Thymus (tissue), 11 donors: ENCODE results near the gene CUBN. TPM values are rescaled to one million over a fixed set of nuclear protein-coding genes. Genes with fewer than 3 reads are reported as not detected.

Experiments used
- DNase-seq, 9 donors: peaks; one replicate each; pipeline ENCODE4 v3.0.0-alpha.2; 2013; ENCODE audit warnings: low spot score in 9 of 9, low read depth in 6 of 9, missing footprints in 1 of 9
- H3K27ac ChIP-seq, 2 donors: one replicate each; pipeline ENCODE4 v1.5.1; 2013; ENCODE audit warnings: control low read depth in 1 of 2, low read depth in 1 of 2, low read length in 1 of 2, mild to moderate bottlenecking in 1 of 2, moderate library complexity in 1 of 2
- H3K27me3 ChIP-seq, 2 donors: one replicate each; pipeline ENCODE4 v1.5.1; 2013; ENCODE audit warnings: low read length in 1 of 2; ENCODE audit not compliant: control insufficient read depth in 2 of 2, insufficient read depth in 1 of 2
- H3K36me3 ChIP-seq, 2 donors: one replicate each; pipeline ENCODE4 v1.5.1; 2013; ENCODE audit warnings: low read length in 1 of 2, mild to moderate bottlenecking in 1 of 2, moderate library complexity in 1 of 2; ENCODE audit not compliant: control insufficient read depth in 2 of 2, insufficient read depth in 2 of 2
- H3K4me1 ChIP-seq, 2 donors: one replicate each; pipeline ENCODE4 v1.5.1; 2013; ENCODE audit warnings: low read length in 2 of 2; ENCODE audit not compliant: control insufficient read depth in 2 of 2, insufficient read depth in 2 of 2
- H3K4me3 ChIP-seq, 2 donors: one replicate each; pipeline ENCODE4 v1.5.1; 2013; ENCODE audit warnings: low read length in 2 of 2, control low read depth in 1 of 2, mild to moderate bottlenecking in 1 of 2
- H3K9me3 ChIP-seq, 2 donors: one replicate each; pipeline ENCODE4 v1.5.1; 2013; ENCODE audit warnings: low read length in 1 of 2, mild to moderate bottlenecking in 1 of 2; ENCODE audit not compliant: control insufficient read depth in 2 of 2, insufficient read depth in 1 of 2
- WGBS: extraction: QIAGEN DNeasy Blood & Tissue Kit; methylation state at CpG from one replicate; pipeline ENCODE4 v1.1.7; 2013; 5-methylcytosine and 5-hydroxymethylcytosine counted together
- polyA plus RNA-seq: library from polyadenylated mRNA; stranded (reverse); fragments of 200-250 nt; gene quantifications from one replicate; pipeline ENCODE4 v1.2.3, GENCODE V29; 2013
- total RNA-seq: library from RNA; stranded (reverse); fragments of 120-200 nt; gene quantifications from one replicate; pipeline ENCODE4 v1.2.4, GENCODE V29; 2013
- donor health status: healthy.

The CUBN gene
- total and polyA plus RNA-seq, 2 donors, result 1.7 to 1.8 TPM

DNA sequence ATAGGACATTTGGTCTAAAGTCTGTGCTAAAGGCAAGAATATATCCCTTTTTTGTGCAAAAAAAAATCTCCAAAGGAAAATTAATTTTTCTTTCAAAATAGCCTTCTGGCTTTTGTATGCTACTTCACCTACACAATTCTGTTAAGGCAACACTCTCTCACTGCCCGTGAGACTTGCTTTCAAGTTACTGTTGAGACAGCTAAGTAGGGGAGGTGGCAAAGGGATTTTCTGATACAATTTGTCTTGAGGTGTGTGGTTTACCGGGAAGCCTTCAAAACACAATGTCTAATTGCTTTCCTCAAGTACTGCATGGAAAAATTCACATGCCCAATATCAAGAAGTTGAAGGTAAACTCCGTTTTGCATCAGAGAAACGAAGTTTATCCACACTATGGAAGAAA, 261.6 kb downstream of the CUBN start:
- 87% methylated on average over 4 of the region's 4 CpGs for WGBS
- no peak for DNase-seq

DNA sequence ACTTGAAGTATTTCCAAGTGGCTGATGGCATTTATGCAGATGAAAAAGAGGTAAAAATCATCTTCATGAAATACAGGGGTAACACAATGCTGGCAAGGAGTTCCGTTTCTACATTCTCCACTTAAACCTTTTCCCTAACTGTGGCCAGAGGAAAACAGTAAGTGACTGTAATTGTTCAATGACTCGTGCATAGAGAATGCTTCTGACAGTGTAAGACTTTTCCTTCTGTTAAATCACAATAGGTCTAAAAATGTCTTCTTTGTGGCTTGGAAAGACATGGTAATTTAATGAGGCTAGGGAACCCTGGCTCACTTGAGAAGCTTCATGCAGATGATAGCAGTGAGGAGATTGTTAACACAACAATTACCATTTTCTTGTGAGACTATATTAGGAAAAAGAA, 262.1 kb downstream of the CUBN start:
- Histone ChIP-seq H3K36me3 (no peaks in the 10 kb centered on the region), H3K27ac (no peak overlapping the region), H3K4me3 (no peak overlapping the region), H3K9me3 (peaks cover 0 to 3% of the 10 kb centered on the region in 2 donors), H3K4me1 (no peaks in the 10 kb centered on the region), H3K27me3 (no peaks in the 10 kb centered on the region)
- DNase-seq, result no peak
- WGBS, result 92% methylated on average over 2 of the region's 2 CpGs

More for the DNA sequence above, 261.6 kb downstream of the CUBN start:
- Histone ChIP-seq H3K9me3 (peaks cover 0 to 3% of the 10 kb centered on the region in 2 donors), H3K4me3 (no peak overlapping the region), H3K27ac (no peak overlapping the region), H3K4me1 (no peaks in the 10 kb centered on the region), H3K27me3 (no peaks in the 10 kb centered on the region), H3K36me3 (no peaks in the 10 kb centered on the region)

DNA sequence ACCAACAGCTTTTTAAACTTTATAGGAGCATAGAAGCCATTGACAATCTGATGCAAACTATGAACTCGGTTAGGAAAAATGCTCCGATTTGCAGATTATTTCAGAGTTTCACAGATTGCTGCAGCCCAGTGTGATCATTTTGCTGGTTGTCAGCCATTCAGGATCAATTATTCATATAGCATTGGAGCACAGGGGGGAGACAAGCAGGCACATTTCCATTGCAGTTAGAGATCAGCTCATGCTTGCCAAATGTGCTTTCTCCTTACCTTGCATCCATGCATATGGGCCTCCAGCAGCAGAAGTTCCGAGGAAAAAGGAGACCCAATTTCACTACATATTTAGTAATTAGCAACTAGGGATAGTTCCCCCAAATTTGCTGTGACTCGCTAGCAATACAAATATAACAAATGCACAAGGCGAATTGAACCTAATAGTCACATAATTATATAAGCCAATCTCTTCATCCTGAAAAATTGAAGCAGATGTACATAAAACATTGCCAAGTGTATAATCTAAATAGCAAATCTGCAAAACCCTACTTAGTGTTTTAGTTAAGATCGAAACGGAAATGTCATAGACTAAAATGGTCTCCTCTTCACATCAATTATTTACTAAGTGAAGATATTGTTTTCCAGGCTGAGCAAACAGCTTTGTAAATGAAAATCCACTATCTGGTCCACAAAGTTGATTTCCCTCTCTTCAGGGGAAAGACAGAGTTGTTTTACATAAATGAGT, 262.9 kb downstream of the CUBN start:
- no peak overlapping the region for H3K4me3 ChIP-seq
- H3K36me3 ChIP-seq, result no peaks in the 10 kb centered on the region
- H3K27me3 ChIP-seq, result no peaks in the 10 kb centered on the region
- no peak overlapping the region for H3K27ac ChIP-seq
- DNase-seq, result no peak
- H3K4me1 ChIP-seq, result no peaks in the 10 kb centered on the region
- WGBS, result 97% methylated on average over 7 of the region's 7 CpGs
- peaks cover 0 to 3% of the 10 kb centered on the region in 2 donors for H3K9me3 ChIP-seq

DNA sequence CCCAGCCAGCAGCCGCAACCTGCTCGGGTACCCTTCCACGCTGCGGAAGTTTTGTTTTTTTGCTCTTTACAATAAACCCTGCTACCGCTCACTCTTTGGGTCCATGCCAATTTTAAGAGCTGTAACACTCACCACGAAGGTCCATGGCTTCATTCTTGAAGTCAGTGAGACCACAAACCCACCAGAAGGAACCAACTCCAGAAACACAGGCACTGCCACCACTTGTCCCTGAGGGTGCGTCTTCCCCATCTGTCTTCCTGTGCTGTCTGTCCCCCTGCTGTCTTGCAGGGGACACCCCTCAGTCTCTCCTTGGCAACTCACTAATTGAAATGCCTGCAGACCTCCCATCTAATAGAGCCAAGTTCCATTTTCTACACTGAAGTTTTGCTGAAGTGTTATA, 263.8 kb downstream of the CUBN start:
- DNase-seq, result no peak
- H3K4me1 ChIP-seq, result no peaks in the 10 kb centered on the region
- no peaks in the 10 kb centered on the region for H3K36me3 ChIP-seq
- 31% methylated on average over 7 of the region's 7 CpGs for WGBS
- peaks cover 0 to 3% of the 10 kb centered on the region in 2 donors for H3K9me3 ChIP-seq
- H3K4me3 ChIP-seq, result no peak overlapping the region
- no peak overlapping the region for H3K27ac ChIP-seq
- no peaks in the 10 kb centered on the region for H3K27me3 ChIP-seq

DNA sequence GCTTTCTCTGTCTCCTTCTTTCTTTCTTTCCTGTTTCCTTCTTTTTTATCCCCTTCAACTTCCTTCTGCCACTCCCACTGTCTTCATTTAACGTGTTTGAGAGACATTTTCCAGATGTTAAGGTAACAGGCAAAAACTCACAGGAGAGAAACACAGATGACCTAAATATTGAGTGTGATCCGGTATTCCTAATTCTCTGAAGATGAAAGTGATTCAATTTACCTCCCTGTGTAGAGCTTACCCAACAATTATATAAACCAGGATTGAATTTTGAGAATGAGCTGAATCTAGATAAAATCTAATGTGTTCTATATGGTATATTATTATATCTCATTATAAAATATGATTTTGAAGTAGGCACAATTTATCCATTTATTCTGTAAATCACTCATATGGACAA, 265.8 kb downstream of the CUBN start:
- H3K36me3 ChIP-seq, result no peaks in the 10 kb centered on the region
- peaks cover 0 to 3% of the 10 kb centered on the region in 2 donors for H3K9me3 ChIP-seq
- 96% methylated on average over 2 of the region's 2 CpGs for WGBS

DNA sequence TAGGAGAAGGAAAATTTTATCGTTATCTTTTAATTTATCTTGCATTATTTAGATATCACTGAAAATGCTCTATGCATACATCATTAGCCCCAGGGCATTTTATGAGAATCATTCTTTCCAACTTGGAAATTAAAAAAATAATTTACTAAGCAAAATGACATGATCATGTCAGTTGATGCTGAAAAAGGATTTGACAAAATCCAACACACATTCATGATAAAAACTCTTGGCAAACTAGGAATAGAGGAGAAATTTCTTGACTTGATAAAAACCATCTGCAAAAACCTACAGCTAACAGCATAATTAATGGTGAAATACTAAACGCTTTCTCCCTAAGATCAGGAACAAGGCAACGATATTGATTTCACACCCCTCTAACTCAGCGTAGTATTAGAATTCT, 272.2 kb downstream of the CUBN start:
- Histone ChIP-seq H3K4me3 (no peak overlapping the region), H3K36me3 (no peaks in the 10 kb centered on the region), H3K27ac (no peak overlapping the region), H3K27me3 (no peaks in the 10 kb centered on the region), H3K4me1 (no peaks in the 10 kb centered on the region), H3K9me3 (no peaks in the 10 kb centered on the region)
- no peak for DNase-seq
- 96% methylated on average over 4 of the region's 4 CpGs for WGBS

More for the DNA sequence above, 265.8 kb downstream of the CUBN start:
- H3K4me1 ChIP-seq, result no peaks in the 10 kb centered on the region
- no peak overlapping the region for H3K27ac ChIP-seq
- no peak for DNase-seq
- no peak overlapping the region for H3K4me3 ChIP-seq
- H3K27me3 ChIP-seq, result no peaks in the 10 kb centered on the region

DNA sequence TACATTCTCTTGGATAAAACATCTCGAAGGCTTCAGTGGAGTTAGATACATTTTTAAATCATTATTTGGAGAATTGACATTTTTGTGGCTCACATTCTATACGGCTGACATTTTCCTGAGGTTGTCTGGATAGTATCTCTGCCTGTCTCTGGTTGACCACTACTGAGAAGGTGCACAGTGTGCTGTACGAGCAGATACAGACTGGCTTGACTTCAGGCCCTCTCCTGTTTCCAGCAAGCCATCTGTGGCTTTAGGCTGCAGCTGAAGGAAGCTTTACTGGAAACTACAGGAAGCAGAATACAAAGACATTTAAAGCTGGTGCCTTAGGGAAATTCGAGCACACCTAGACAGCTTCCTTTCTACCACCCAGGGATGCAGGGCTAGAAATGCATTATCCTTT, 273.0 kb downstream of the CUBN start:
- Histone ChIP-seq H3K27ac (no peak overlapping the region), H3K9me3 (no peaks in the 10 kb centered on the region), H3K4me3 (no peak overlapping the region), H3K27me3 (no peaks in the 10 kb centered on the region), H3K36me3 (no peaks in the 10 kb centered on the region), H3K4me1 (no peaks in the 10 kb centered on the region)
- no peak for DNase-seq
- WGBS, result 47% methylated on average over 4 of the region's 4 CpGs

DNA sequence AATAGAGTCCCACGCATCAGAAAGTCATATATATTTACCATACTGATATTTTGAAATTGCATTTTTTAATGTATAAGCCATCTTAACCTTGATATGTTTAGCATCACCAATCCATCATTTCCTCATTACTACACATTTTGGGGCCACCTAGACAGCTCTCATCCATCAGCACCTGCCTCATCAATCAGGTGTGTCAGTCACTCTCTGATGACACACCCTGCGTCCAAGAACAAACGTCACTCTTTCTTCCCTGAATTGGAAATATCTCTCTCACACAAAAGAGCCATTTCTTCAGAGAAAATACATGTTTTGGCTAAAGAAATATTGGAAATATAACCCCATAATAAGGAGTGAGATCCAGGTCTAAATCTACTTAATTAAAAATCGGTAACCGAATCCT, 273.5 kb downstream of the CUBN start:
- Histone ChIP-seq H3K27ac (no peak overlapping the region), H3K36me3 (no peaks in the 10 kb centered on the region), H3K27me3 (no peaks in the 10 kb centered on the region), H3K9me3 (no peaks in the 10 kb centered on the region), H3K4me3 (no peak overlapping the region), H3K4me1 (no peaks in the 10 kb centered on the region)
- DNase-seq, result no peak
- 95% methylated on average over 5 of the region's 5 CpGs for WGBS

DNA sequence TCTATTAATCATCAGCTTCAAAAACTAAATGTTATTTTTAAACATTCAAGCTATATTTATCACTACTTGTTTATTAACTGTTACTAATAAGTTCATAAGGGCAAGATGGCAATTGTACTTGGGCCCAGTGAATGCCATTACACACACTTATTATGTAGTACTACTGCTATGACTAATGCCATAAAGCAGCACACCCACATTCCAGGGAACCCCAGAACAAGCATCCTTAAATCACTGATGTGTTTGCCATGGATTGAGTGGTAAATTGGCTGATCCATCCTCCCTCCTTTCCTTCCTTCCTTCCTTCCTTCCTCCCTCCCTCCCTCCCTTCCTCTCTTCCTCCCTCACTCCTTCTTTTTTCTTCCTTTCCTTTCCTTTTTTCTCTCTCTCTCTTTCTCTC, 275.0 kb downstream of the CUBN start:
- no peak for DNase-seq
- H3K27me3 ChIP-seq, result no peaks in the 10 kb centered on the region

More for the DNA sequence above, 275.0 kb downstream of the CUBN start:
- Histone ChIP-seq H3K36me3 (no peaks in the 10 kb centered on the region), H3K9me3 (no peaks in the 10 kb centered on the region), H3K4me3 (no peak overlapping the region), H3K4me1 (no peaks in the 10 kb centered on the region), H3K27ac (no peak overlapping the region)
